SH-SY5Y (cell line): ENCODE measurements around the gene TXNRD1.

Source experiments
- GATA2 ChIP-seq: IDR thresholded peaks from 2 replicates; pipeline ENCODE4 v1.6.1; 2011; ENCODE audit warnings: mild to moderate bottlenecking, low read depth, low read length
- GATA3 ChIP-seq: IDR thresholded peaks from 2 replicates; pipeline ENCODE4 v1.6.1; 2011; ENCODE audit warnings: low read depth, mild to moderate bottlenecking, low read length, moderate library complexity

- TF ChIP-seq GATA2 (no peak), GATA3 (no peak)
Measured at GRCh38 chr12:104310751-104311633, 95.4 kb downstream of the TXNRD1 start.
